Effector memory CD8-positive, alpha-beta T cell (primary cell): ENCODE data around the gene WWC1.

Source experiments
- ATAC-seq: fragments of 150-1000 bp; cut with Tn5 transposase; replicated peaks from 2 replicates; pipeline ENCODE4 v1.10.0; 2021; ENCODE audit warnings: mild to moderate bottlenecking, moderate library complexity
- DNase-seq, 3 experiments: peaks; one replicate each; pipeline ENCODE4 v3.0.0; 2021
- H3K27ac Mint-ChIP-seq, 2 donors: one replicate each; pipeline ENCODE4 v1.8.0; 2022; ENCODE audit warnings: mild to moderate bottlenecking in 2 of 2, mixed read lengths in 2 of 2, moderate library complexity in 2 of 2
- H3K27me3 Mint-ChIP-seq, 2 donors: one replicate each; pipeline ENCODE4 v1.8.0; 2022; ENCODE audit warnings: mixed read lengths in 2 of 2
- H3K36me3 Mint-ChIP-seq: one replicate; pipeline ENCODE4 v1.8.0; 2022; ENCODE audit warnings: mild to moderate bottlenecking, moderate library complexity, mixed read lengths; ENCODE audit not compliant: insufficient read depth
- H3K4me1 Mint-ChIP-seq, 2 donors: one replicate each; pipeline ENCODE4 v1.8.0; 2022; ENCODE audit warnings: low read depth in 2 of 2, mixed read lengths in 2 of 2
- H3K4me3 Mint-ChIP-seq, 2 donors: one replicate each; pipeline ENCODE4 v1.8.0; 2022; ENCODE audit warnings: mild to moderate bottlenecking in 2 of 2, mixed read lengths in 2 of 2, moderate library complexity in 2 of 2
- H3K9me3 Mint-ChIP-seq, 2 donors: one replicate each; pipeline ENCODE4 v1.8.0; 2022; ENCODE audit warnings: mixed read lengths in 2 of 2

WWC1 gene

DNA sequence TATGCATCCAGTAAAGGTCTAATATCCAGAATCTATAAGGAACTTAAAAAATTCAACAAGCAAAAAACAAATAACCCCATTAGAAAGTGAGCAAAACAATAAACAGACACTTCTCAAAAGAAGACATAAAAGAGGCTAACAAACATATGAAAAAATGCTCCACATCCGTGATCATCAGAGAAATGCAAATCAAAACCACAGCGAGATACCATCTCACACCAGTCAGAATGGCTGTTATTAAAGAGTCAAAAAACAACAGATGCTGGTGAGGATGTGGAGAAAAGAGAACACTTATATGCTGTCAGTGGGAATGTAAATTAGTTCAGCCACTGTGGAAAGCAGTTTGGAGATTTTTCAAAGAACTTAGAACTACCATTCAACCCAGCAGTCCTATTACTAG, 86.1 kb downstream of the WWC1 start:
- H3K4me1 Mint-ChIP-seq: peaks cover 0 to 8% of the 10 kb centered on the region in 2 donors
- no peak overlapping the region for H3K4me3 Mint-ChIP-seq
- H3K27ac Mint-ChIP-seq: peak overlapping the region in 1 of 2 donors; percentile 44
- ATAC-seq (no peak), DNase-seq (peak in 1 of 3 experiments; percentile 16)
- H3K27me3 Mint-ChIP-seq: no peaks in the 10 kb centered on the region
- no peaks in the 10 kb centered on the region for H3K9me3 Mint-ChIP-seq
- H3K36me3 Mint-ChIP-seq: no peaks in the 10 kb centered on the region

DNA sequence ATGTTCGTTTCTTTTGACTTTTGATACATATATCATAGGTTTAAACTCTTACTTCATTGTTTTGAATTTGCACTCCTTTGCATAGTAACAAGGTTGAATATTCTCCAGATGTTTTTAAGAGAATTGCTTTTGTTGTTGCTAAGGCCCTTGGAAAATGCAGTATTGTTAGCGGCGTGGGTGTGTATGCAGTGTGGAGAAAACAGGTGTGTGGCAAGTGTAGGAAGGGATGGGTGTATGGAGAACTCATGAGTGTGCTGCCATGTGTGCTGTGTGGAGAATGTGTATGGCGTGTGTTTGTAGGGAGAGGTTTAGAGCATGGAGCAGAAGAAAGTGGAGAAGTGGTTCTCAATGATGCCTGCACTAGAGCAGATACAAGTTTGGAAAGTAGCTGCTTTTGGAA, 87.3 kb downstream of the WWC1 start:
- no peak overlapping the region for H3K27ac Mint-ChIP-seq
- peaks cover 4 to 18% of the 10 kb centered on the region in 2 donors for H3K4me1 Mint-ChIP-seq
- no peaks in the 10 kb centered on the region for H3K9me3 Mint-ChIP-seq
- no peaks in the 10 kb centered on the region for H3K36me3 Mint-ChIP-seq
- ATAC-seq (no peak), DNase-seq (no peak)
- H3K27me3 Mint-ChIP-seq: no peaks in the 10 kb centered on the region
- H3K4me3 Mint-ChIP-seq: no peak overlapping the region

DNA sequence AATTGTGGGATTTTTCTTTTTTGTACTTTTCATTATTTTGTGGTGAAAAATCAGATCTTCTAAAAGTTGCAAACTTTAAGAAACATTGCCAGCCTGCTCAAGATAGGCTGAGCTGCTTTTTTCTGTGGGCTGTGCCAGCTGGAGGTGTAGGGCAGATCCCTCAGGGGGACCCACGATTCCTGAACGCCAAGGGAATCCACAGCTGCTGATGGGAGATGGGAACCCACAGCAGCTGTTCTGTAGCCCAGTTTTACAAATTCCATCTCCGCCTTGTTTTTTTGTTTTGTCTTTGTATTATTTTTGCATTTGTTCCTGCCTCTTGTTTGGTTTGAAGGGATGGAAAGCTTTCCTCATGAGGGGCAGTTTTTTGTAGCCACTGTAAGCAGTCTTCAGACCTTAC, 91.0 kb downstream of the WWC1 start:
- Mint-ChIP-seq H3K4me1 (peaks cover 4 to 14% of the 10 kb centered on the region in 2 donors), H3K36me3 (no peaks in the 10 kb centered on the region), H3K27ac (peak overlapping the region in 1 of 2 donors; percentile 66), H3K27me3 (no peaks in the 10 kb centered on the region), H3K4me3 (no peak overlapping the region), H3K9me3 (no peaks in the 10 kb centered on the region)
- no peak for ATAC-seq
- DNase-seq: no peak

DNA sequence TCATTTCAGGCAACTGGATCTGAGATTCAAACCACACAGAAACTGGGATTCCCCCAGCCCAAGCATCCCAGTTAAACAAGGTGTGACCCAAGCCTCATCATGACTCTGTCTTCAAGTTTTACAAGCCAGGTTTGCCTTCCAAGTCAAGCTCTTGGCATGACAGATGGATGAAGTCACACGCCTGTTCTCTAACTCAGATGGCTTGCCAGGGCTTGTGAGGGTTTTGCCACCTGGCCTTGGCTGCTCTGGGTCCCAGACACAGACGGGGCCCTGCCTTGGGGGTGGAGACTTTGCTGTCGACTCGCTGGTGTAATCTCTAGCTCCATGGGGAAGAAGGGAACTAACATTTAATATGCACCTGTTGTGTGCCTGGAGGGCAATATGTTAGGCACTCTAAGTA, 99.0 kb downstream of the WWC1 start:
- no peak for ATAC-seq
- no peak overlapping the region for H3K4me3 Mint-ChIP-seq
- no peaks in the 10 kb centered on the region for H3K4me1 Mint-ChIP-seq
- peaks cover 11 to 26% of the 10 kb centered on the region in 2 donors for H3K27me3 Mint-ChIP-seq
- H3K9me3 Mint-ChIP-seq: peaks cover 3 to 16% of the 10 kb centered on the region in 2 donors
- no peaks in the 10 kb centered on the region for H3K36me3 Mint-ChIP-seq
- no peak overlapping the region for H3K27ac Mint-ChIP-seq
- no peak for DNase-seq

DNA sequence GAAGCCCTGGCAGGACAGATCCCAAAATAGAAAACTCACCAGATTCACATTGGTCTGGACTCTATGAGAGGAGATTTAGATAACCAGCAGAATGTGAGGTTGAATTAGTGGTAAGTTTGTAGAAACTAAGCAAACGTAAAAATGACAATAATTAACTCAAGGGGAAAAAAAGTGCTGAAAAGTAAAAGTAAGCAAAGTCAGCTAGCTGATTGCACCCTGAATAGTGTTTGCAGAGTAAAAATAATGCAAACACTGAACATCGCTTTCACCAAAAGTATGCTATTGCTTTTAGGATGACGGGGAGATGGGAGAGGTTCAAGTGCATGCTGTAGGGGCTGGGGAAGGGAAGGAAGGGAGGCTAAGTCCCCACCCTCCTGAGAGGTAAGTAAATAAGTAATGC, 102.3 kb downstream of the WWC1 start:
- no peaks in the 10 kb centered on the region for H3K4me1 Mint-ChIP-seq
- H3K27me3 Mint-ChIP-seq: peaks cover 6 to 18% of the 10 kb centered on the region in 2 donors
- DNase-seq: no peak
- no peak overlapping the region for H3K4me3 Mint-ChIP-seq
- H3K27ac Mint-ChIP-seq: no peak overlapping the region
- H3K36me3 Mint-ChIP-seq: no peaks in the 10 kb centered on the region
- H3K9me3 Mint-ChIP-seq: peaks cover 3 to 16% of the 10 kb centered on the region in 2 donors
- no peak for ATAC-seq

DNA sequence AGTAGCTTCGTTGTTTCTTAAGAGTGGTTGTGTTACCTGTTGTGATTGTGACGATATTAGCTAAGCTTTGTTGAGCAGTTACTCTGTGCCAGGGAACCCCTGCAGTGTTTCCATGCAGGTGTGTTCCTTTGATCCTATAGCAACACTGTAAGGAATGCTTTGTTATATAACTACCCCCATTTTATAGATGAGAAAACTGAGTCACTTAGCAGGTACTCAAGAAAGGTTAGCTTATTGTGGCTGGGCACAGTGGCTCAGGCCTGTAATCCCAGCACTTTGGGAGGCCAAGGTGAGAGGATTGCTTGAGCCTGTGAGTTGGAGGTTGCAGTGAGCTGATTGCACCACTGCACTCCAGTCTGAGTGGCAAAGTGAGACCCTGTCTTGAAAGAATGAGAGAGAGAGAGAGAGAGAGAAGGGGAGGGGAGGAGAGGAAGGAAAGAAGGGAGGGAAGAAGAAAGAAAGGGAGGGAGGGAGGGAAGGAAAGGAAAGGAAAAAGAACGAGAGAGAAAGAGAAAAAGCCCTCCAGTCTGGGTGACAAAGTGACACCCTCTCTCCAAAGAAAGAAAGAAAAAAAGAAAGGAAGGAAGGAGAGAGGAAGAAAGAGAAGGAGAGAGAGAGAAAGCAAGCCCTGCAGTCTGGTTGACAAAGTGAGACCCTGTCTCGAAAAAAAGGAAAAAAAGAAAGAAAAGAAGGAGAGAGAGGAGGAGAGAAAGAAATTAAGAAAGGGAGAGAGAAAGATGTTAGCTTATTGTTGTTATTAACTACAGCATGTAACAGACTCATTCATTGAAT, 109.2 kb downstream of the WWC1 start:
- no peak overlapping the region for H3K4me3 Mint-ChIP-seq
- DNase-seq: no peak
- H3K27ac Mint-ChIP-seq: peak overlapping the region in 1 of 2 donors; percentile 14
- no peak for ATAC-seq
- no peaks in the 10 kb centered on the region for H3K4me1 Mint-ChIP-seq
- H3K36me3 Mint-ChIP-seq: peaks cover 3% of the 10 kb centered on the region
- no peaks in the 10 kb centered on the region for H3K9me3 Mint-ChIP-seq
- H3K27me3 Mint-ChIP-seq: peaks cover 0 to 29% of the 10 kb centered on the region in 2 donors

DNA sequence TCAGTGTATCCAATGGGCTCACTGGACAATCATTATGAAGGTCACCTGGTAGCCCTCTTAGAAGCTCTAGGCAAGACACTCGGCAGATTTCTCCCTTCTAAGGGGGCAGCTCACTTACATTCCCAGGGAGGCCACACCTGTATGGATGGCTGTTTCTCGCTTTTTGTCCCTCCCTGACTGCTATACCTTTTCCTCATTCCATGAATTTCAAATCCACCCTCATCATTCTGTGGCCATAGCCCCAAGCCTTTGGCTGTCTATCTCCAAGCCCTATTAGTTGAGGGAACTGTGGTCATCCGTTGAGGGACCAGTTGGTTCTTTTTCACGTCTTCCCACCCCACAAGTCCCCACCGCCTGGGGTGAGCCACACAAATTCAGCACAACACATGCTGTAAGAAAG, 109.8 kb downstream of the WWC1 start:
- H3K4me1 Mint-ChIP-seq: no peaks in the 10 kb centered on the region
- DNase-seq (no peak), ATAC-seq (no peak)
- H3K36me3 Mint-ChIP-seq: peaks cover 3% of the 10 kb centered on the region
- H3K9me3 Mint-ChIP-seq: no peaks in the 10 kb centered on the region
- peaks cover 0 to 35% of the 10 kb centered on the region in 2 donors for H3K27me3 Mint-ChIP-seq
- H3K27ac Mint-ChIP-seq: peak overlapping the region in 1 of 2 donors; percentile 14
- no peak overlapping the region for H3K4me3 Mint-ChIP-seq

DNA sequence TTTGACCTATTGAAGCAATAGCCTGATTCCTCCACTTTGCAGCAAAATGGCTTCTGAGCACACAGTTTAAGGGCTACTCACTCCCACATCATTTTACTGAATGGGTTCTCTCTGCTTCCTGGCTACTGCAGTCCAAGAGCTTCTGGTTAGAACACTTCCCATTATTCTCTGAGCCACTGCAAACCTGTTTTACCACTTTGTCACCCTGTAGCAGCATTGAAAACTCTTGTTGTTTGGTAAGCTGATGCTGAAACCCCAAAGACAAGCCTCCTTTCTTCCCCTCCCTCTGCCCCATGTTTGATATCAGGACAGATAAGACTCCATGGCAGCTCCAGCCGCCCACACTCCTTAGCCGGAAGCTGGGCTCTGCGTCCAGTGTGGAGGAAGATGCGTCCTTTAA, 110.4 kb downstream of the WWC1 start:
- no peaks in the 10 kb centered on the region for H3K9me3 Mint-ChIP-seq
- H3K27ac Mint-ChIP-seq: no peak overlapping the region
- H3K4me1 Mint-ChIP-seq: no peaks in the 10 kb centered on the region
- peaks cover 3% of the 10 kb centered on the region for H3K36me3 Mint-ChIP-seq
- H3K27me3 Mint-ChIP-seq: peaks cover 0 to 35% of the 10 kb centered on the region in 2 donors
- DNase-seq (no peak), ATAC-seq (no peak)
- no peak overlapping the region for H3K4me3 Mint-ChIP-seq

DNA sequence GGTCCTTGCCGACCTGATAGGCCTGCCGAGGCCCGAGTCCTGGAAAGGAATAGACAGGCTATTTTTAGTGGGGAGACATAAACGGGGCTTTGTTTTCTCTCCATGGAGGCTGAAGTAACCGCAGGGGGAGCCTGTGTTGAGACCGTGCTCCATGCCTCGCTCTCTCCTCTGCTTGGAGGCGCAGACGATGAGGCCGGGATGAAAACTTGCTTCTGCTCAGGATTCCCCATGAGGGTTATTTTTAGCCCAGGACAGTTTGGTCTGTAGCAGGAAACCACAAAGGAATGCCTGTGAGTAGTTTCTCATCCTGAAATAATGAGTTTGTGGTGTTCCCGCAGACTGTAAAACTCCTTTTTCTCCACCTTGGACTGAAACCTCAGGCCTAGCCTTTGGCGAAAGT, 112.9 kb downstream of the WWC1 start:
- DNase-seq: no peak

DNA sequence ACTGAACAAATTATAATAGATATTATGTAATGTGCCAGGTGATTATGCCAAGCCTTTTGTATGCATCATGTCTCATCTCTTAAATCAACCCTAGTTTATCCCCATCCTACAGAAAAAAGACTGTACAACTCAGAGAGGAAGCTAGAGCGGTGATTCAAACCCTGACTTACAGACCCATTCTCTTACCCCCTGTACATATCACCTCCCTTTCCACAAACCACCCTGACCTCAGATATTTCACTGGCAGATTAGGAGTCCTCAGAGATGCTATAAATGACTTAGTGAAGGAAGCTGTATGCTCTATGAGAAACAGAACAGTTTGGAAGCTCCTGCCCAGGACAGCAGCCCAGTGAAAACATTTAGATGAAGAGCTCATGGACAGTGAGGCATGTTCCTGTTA, 115.8 kb downstream of the WWC1 start:
- DNase-seq: no peak
- peak overlapping the region in 1 of 2 donors; percentile 41 for H3K27ac Mint-ChIP-seq
- peaks cover 13% of the 10 kb centered on the region in 2 donors for H3K4me1 Mint-ChIP-seq
- no peak for ATAC-seq
- peak overlapping the region in 1 of 2 donors; percentile 1 for H3K4me3 Mint-ChIP-seq
- H3K36me3 Mint-ChIP-seq: peaks cover 5% of the 10 kb centered on the region
- peaks cover 0 to 19% of the 10 kb centered on the region in 2 donors for H3K27me3 Mint-ChIP-seq
- H3K9me3 Mint-ChIP-seq: no peaks in the 10 kb centered on the region

More for the DNA sequence above, 112.9 kb downstream of the WWC1 start:
- peaks cover 0 to 32% of the 10 kb centered on the region in 2 donors for H3K27me3 Mint-ChIP-seq
- no peak for ATAC-seq
- peaks cover 3% of the 10 kb centered on the region for H3K36me3 Mint-ChIP-seq
- no peaks in the 10 kb centered on the region for H3K9me3 Mint-ChIP-seq
- no peak overlapping the region for H3K27ac Mint-ChIP-seq
- H3K4me1 Mint-ChIP-seq: peaks cover 6% of the 10 kb centered on the region in 2 donors
- no peak overlapping the region for H3K4me3 Mint-ChIP-seq

DNA sequence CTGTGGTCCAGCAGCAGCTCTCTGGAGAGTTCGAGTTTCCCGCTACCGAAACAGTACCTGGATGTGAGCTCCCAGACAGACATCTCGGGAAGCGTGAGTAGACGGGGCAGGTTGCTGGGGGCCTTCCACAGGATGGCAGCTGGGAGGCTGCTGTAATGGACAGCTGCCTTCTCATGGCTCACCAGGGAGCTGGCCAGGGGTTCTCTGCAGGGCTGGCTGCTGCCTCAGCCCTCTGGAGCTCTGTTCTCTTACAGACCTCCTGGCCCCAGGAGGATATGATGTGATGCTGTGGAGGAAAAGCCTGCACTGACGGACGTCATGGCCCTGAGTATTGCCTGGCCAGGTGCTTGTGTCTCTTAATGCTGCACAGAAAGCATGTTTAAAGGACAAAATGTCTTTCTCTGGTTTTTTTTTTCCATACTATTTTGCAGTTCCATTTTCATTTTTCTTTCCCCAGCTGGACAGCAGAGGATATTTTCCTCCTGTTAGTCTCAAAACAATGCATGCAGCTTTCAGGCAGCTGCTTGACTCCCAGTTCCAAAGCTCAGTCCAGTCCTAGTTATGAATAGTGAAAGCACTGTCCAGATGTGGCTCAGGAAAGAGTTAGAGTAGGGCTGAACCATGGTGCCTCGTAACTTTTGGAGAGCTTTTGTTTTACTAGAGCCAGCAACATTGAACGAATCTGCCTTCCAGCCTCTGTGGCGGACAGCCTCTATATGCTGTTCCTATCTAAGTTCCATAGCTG, 117.3 kb downstream of the WWC1 start:
- ATAC-seq: no peak
- H3K4me3 Mint-ChIP-seq: peak overlapping the region; percentile 78 to 83
- H3K9me3 Mint-ChIP-seq: no peaks in the 10 kb centered on the region
- no peak for DNase-seq
- H3K27ac Mint-ChIP-seq: peak overlapping the region; percentile 95 to 96
- peaks cover 5% of the 10 kb centered on the region for H3K36me3 Mint-ChIP-seq
- peaks cover 0 to 19% of the 10 kb centered on the region in 2 donors for H3K27me3 Mint-ChIP-seq
- H3K4me1 Mint-ChIP-seq: peaks cover 13% of the 10 kb centered on the region in 2 donors

DNA sequence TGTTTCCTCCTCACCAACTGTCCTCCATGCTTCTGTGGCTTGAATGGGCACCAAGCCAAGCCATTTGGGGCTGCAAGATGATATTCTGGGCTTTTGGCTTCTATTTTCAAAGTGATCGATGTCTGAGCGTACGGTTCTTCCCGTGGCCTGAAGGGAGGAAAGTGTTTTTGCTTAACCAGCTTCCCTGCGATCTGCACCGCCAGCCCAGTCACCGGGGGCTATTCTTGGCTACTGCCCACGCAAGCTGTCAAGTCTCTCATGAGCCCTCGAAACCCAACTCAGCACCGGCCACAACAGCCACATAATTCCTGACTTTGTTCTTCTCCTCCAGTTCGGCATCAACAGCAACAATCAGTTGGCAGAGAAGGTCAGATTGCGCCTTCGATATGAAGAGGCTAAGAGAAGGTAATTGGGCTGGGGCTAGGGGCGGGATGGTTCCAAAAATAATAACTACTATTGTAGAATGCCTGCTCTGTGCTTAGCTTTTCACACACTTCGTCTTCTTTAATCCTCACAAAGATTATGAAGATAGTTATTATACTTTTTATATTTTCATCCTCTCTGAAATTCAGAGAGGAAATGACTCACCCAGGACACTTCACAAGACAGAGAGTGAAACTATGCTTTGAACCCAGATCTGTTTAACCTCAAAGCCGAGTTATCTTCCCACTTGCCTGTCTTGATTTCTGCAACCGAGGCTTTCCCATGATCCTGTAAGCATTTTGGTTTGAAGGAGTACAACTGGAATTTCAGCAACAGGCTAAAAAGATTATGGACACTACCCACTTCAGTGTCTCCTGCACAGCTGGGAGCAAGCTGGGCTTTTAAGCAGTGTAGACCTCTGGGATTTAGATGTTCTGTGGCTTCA, 118.4 kb downstream of the WWC1 start:
- H3K36me3 Mint-ChIP-seq: peaks cover 2% of the 10 kb centered on the region
- peaks cover 0 to 14% of the 10 kb centered on the region in 2 donors for H3K27me3 Mint-ChIP-seq
- H3K27ac Mint-ChIP-seq: peak overlapping the region; percentile 95 to 96
- H3K9me3 Mint-ChIP-seq: no peaks in the 10 kb centered on the region
- peak overlapping the region; percentile 78 to 83 for H3K4me3 Mint-ChIP-seq
- ATAC-seq (peak; percentile 57), DNase-seq (no peak)
- H3K4me1 Mint-ChIP-seq: peaks cover 13% of the 10 kb centered on the region in 2 donors

DNA sequence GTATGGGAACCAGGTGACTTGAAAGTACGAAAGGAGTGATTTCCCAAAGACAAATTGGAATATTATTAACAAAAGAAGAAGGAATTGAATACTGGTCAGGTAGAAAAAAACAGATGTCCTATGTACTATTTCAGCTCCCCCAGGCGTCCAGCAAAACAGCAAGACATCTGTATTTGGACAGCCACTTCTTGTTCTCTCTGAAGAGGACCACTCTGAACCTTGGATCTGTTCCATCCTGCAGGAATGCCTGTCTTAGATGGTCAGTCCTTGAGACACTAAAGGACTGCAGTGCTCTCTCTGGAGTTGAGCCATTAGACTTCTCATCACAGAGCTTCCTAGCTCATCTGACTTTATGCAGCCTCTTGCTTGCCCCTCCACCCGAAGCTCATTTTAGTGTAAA, 120.4 kb downstream of the WWC1 start:
- Mint-ChIP-seq H3K27ac (peak overlapping the region; percentile 41 to 46), H3K9me3 (no peaks in the 10 kb centered on the region), H3K27me3 (no peaks in the 10 kb centered on the region), H3K4me3 (no peak overlapping the region), H3K36me3 (peaks cover 2% of the 10 kb centered on the region), H3K4me1 (peaks cover 13% of the 10 kb centered on the region in 2 donors)
- ATAC-seq: no peak
- no peak for DNase-seq
